Measurements from ENCODE around the gene CYBA.

- TF ChIP-seq, protein P1, sequence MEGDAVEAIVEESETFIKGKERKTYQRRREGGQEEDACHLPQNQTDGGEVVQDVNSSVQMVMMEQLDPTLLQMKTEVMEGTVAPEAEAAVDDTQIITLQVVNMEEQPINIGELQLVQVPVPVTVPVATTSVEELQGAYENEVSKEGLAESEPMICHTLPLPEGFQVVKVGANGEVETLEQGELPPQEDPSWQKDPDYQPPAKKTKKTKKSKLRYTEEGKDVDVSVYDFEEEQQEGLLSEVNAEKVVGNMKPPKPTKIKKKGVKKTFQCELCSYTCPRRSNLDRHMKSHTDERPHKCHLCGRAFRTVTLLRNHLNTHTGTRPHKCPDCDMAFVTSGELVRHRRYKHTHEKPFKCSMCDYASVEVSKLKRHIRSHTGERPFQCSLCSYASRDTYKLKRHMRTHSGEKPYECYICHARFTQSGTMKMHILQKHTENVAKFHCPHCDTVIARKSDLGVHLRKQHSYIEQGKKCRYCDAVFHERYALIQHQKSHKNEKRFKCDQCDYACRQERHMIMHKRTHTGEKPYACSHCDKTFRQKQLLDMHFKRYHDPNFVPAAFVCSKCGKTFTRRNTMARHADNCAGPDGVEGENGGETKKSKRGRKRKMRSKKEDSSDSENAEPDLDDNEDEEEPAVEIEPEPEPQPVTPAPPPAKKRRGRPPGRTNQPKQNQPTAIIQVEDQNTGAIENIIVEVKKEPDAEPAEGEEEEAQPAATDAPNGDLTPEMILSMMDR (IDR thresholded peaks at IDR 0.05), result no peak
- TF ChIP-seq POLR2AphosphoS5 (IDR thresholded peaks at IDR 0.05), result no peak
Measured at GRCh38 chr16:88617268-88618031, 33.4 kb downstream of the CYBA start.

Data from breast epithelium (tissue), 3 donors.